A549 (cell line): ENCODE results near the gene CEP57L1. TPM values are rescaled to one million over a fixed set of nuclear protein-coding genes. Genes with fewer than 3 reads are reported as not detected.

Source experiments
- ATAC-seq, 2 experiments: fragments of 200-7000 bp in 1 of 2; fragments of >200 bp in 1 of 2; cut with Nextera tagmentation in 1 of 2; cut with Tn5 transposase in 1 of 2; 3 replicates each; pipeline versions ENCODE4 v1.8.0 to v1.9.1; 2018 to 2020; ENCODE audit warnings: mild to moderate bottlenecking in 1 of 2, moderate library complexity in 1 of 2
- CTCF ChIA-PET: fragments of 300-600 bp; sonication (Branson Sonifier 250); formaldehyde crosslinking; extraction: SDS; loops from one replicate; lab custom pipeline; 2021; ENCODE audit warnings: antibody characterized with exemption, inconsistent platforms; lab: Yijun Ruan, JAX
- POLR2A ChIA-PET: fragments of 350-600 bp; formaldehyde crosslinking; extraction: SDS; loops from one replicate; lab custom pipeline; 2021; ENCODE audit warnings: antibody characterized with exemption, inconsistent platforms; lab: Yijun Ruan, JAX
- DNase-seq, 2 experiments: peaks; one replicate each; pipeline versions ENCODE4 v3.0.0 to v3.0.0-alpha.2; 2011 to 2016; ENCODE audit warnings: low read depth in 1 of 2, low spot score in 1 of 2
- FAIRE-seq: peaks from 2 replicates; lab custom pipeline; 2011; peaks lifted over from hg19 to GRCh38; lab: Jason Lieb, UNC
- H3K27ac ChIP-seq, 2 experiments: fragments of >200 bp; sonication (Bioruptor Twin); formaldehyde crosslinking; 3 replicates each; pipeline ENCODE4 v1.5.1; 2016 to 2017
- H3K4me1 ChIP-seq: fragments of >200 bp; sonication (Bioruptor Twin); formaldehyde crosslinking; 3 replicates; pipeline ENCODE4 v1.6.1; 2016
- H3K4me2 ChIP-seq: fragments of >200 bp; sonication (Bioruptor Twin); formaldehyde crosslinking; 3 replicates; pipeline ENCODE4 v1.6.1; 2016
- H3K4me3 ChIP-seq: fragments of >200 bp; sonication (Bioruptor Twin); formaldehyde crosslinking; 3 replicates; pipeline ENCODE4 v1.5.1; 2016
- H3K9me3 ChIP-seq: fragments of >200 bp; sonication (Bioruptor Twin); formaldehyde crosslinking; 3 replicates; pipeline ENCODE4 v1.6.1; 2016
- BCL3 ChIP-seq: fragments of >200 bp; sonication (Bioruptor Twin); formaldehyde crosslinking; IDR thresholded peaks from 3 replicates; pipeline ENCODE4 v1.6.1; 2016
- CBX2 ChIP-seq: fragments of 200-600 bp; sonication (generic); IDR thresholded peaks from 2 replicates; pipeline ENCODE4 v1.6.1; 2016; ENCODE audit warnings: low read depth, mild to moderate bottlenecking, borderline replicate concordance
- E2F6 ChIP-seq: IDR thresholded peaks from 2 replicates; pipeline ENCODE4 v1.6.1; 2012; ENCODE audit warnings: low read depth, borderline replicate concordance
- EHMT2 ChIP-seq: fragments of 200-600 bp; sonication (generic); IDR thresholded peaks from 2 replicates; pipeline ENCODE4 v1.6.1; 2016; ENCODE audit warnings: antibody characterized with exemption, low read depth, mild to moderate bottlenecking, moderate library complexity
- EP300 ChIP-seq, 2 experiments: fragments of >200 bp; sonication (Bioruptor Twin); formaldehyde crosslinking; IDR thresholded peaks; 2 replicates in 1 of 2; 3 replicates in 1 of 2; pipeline ENCODE4 v1.6.1; 2016 to 2017
- ESRRA ChIP-seq: fragments of 150-350 bp; IDR thresholded peaks from 2 replicates; pipeline ENCODE4 v1.6.1; 2014; ENCODE audit warnings: mild to moderate bottlenecking, low read length, borderline replicate concordance
- FOSB ChIP-seq: fragments of 250-450 bp; sonication (Bioruptor Pico); IDR thresholded peaks from 2 replicates; pipeline ENCODE4 v1.5.0; 2020; ENCODE audit warnings: mild to moderate bottlenecking, moderate library complexity
- FOSL2 ChIP-seq, 2 experiments: fragments of 450-650 bp in 1 of 2; fragments of >200 bp in 1 of 2; sonication (Bioruptor Twin) in 1 of 2; formaldehyde crosslinking; IDR thresholded peaks; 2 replicates each; pipeline versions ENCODE4 v1.5.0 to v1.6.1; 2016 to 2020; ENCODE audit warnings: mild to moderate bottlenecking in 1 of 2, moderate library complexity in 1 of 2
- HES2 ChIP-seq: fragments of >200 bp; sonication (Bioruptor Twin); formaldehyde crosslinking; IDR thresholded peaks from 2 replicates; pipeline ENCODE4 v1.6.1; 2016
- HEYL ChIP-seq: fragments of 250-450 bp; sonication (Bioruptor Pico); IDR thresholded peaks from 2 replicates; pipeline ENCODE4 v1.8.0; 2021; ENCODE audit warnings: mild to moderate bottlenecking, moderate library complexity
- HOXB13 ChIP-seq: fragments of 250-450 bp; sonication (Bioruptor Pico); IDR thresholded peaks from 2 replicates; pipeline ENCODE4 v1.5.0; 2020; ENCODE audit warnings: low read depth, mild to moderate bottlenecking, moderate library complexity
- MAZ ChIP-seq: fragments of 150-350 bp; IDR thresholded peaks from 2 replicates; pipeline ENCODE4 v1.6.1; 2014; ENCODE audit warnings: antibody characterized with exemption, low read depth, low read length, borderline replicate concordance
- MYC ChIP-seq: IDR thresholded peaks from 2 replicates; pipeline ENCODE4 v1.6.1; 2012; ENCODE audit warnings: mild to moderate bottlenecking, inconsistent platforms, low read length, improper control_type of control experiment, borderline replicate concordance
- NR3C1 ChIP-seq: fragments of >200 bp; sonication (Bioruptor Twin); formaldehyde crosslinking; IDR thresholded peaks from 3 replicates; pipeline ENCODE4 v1.6.1; 2017
- PHF8 ChIP-seq: fragments of 200-600 bp; sonication (generic); IDR thresholded peaks from 2 replicates; pipeline ENCODE4 v1.6.1; 2016; ENCODE audit warnings: low read depth, mild to moderate bottlenecking, antibody characterized with exemption, moderate library complexity, borderline replicate concordance
- POLR2A ChIP-seq: IDR thresholded peaks from 2 replicates; pipeline ENCODE4 v1.6.1; 2012; ENCODE audit warnings: mild to moderate bottlenecking, low read length
- RARB ChIP-seq: fragments of 250-450 bp; sonication (Bioruptor Pico); IDR thresholded peaks from 2 replicates; pipeline ENCODE4 v1.8.0; 2021; ENCODE audit warnings: mild to moderate bottlenecking, moderate library complexity
- RCOR1 ChIP-seq: fragments of 150-350 bp; IDR thresholded peaks from 2 replicates; pipeline ENCODE4 v1.6.1; 2014; ENCODE audit warnings: antibody characterized with exemption, low read length, low read depth
- RFX5 ChIP-seq: fragments of 450-650 bp; IDR thresholded peaks from 2 replicates; pipeline ENCODE4 v1.7.1; 2014; ENCODE audit warnings: antibody characterized with exemption, mild to moderate bottlenecking, moderate library complexity
- RNF2 ChIP-seq: fragments of 200-600 bp; sonication (generic); IDR thresholded peaks from 2 replicates; pipeline ENCODE4 v1.6.1; 2016; ENCODE audit warnings: low read depth, mild to moderate bottlenecking, antibody characterized with exemption, moderate library complexity, borderline replicate concordance
- SMC3 ChIP-seq: fragments of >200 bp; sonication (Bioruptor Twin); formaldehyde crosslinking; IDR thresholded peaks from 3 replicates; pipeline ENCODE4 v1.6.1; 2018; ENCODE audit warnings: inconsistent platforms
- SREBF2 ChIP-seq: fragments of 450-650 bp; IDR thresholded peaks from 2 replicates; pipeline ENCODE4 v1.6.1; 2014; ENCODE audit warnings: mild to moderate bottlenecking, moderate library complexity
- TFCP2L1 ChIP-seq: fragments of 250-450 bp; sonication (Bioruptor Pico); IDR thresholded peaks from 2 replicates; pipeline ENCODE4 v1.5.0; 2021; ENCODE audit warnings: mild to moderate bottlenecking
- TP53 ChIP-seq: fragments of 250-450 bp; sonication (Bioruptor Pico); IDR thresholded peaks from 2 replicates; pipeline ENCODE4 v1.5.0; 2021; ENCODE audit warnings: mild to moderate bottlenecking, moderate library complexity
- ZNF302 ChIP-seq: fragments of 250-450 bp; sonication (Bioruptor Pico); IDR thresholded peaks from 2 replicates; pipeline ENCODE4 v1.9.0; 2021; ENCODE audit warnings: inconsistent platforms, mild to moderate bottlenecking, moderate library complexity
- WGBS: methylation state at CpG from one replicate; pipeline ENCODE4 v1.1.6; 2017; ENCODE audit errors: missing lambda C conversion rate; 5-methylcytosine and 5-hydroxymethylcytosine counted together
- polyA plus RNA-seq, 4 experiments: library from polyadenylated mRNA; depleted of rRNA in 3 of 4; stranded (reverse); fragments of >200 nt; fragmentation: RNase III in 1 of 4; extraction: RNeasy Plus Mini Kit Qiagen cat#74134 plus additional on column Dnase treatment in 1 of 4; gene quantifications; 2 replicates in 3 of 4; 3 replicates in 1 of 4; pipeline ENCODE4 v1.2.3, GENCODE V29; 2011 to 2017

The CEP57L1 gene
- polyA plus RNA-seq, 2 of the 4 experiments (the other 2 are of a cell fraction): 8.9 to 20.5 TPM

GRCh38 chr6:109087661-109088264, 7.5 kb upstream of the CEP57L1 start:
- no peak overlapping the region for H3K4me3 ChIP-seq
- H3K4me1 ChIP-seq: peaks cover 10% of the 10 kb centered on the region; the same call in 1 of the 3 replicates
- no peaks in the 10 kb centered on the region for H3K9me3 ChIP-seq
- DNase-seq (no peak), ATAC-seq (no peak), FAIRE-seq (no peak)
- no peak for TF ChIP-seq HOXB13 (CRISPR knock-in tag)
- no peak for TF ChIP-seq SMC3
- no peak for TF ChIP-seq ESRRA
- TF ChIP-seq E2F6: no peak
- TF ChIP-seq MYC: no peak
- no peak for TF ChIP-seq PHF8
- TF ChIP-seq RNF2: no peak
- no peak for TF ChIP-seq TP53 (CRISPR knock-in tag)
- no peak for TF ChIP-seq RARB (CRISPR knock-in tag)
- TF ChIP-seq MAZ: no peak
- TF ChIP-seq FOSB: no peak
- TF ChIP-seq RFX5: no peak
- no peak for TF ChIP-seq CBX2
- TF ChIP-seq BCL3: no peak
- no peak for TF ChIP-seq POLR2A
- no peak for TF ChIP-seq SREBF2
- TF ChIP-seq EHMT2: no peak
- TF ChIP-seq HES2: no peak
- ChIA-PET POLR2A (no interaction called here), CTCF (interaction anchor here (1.6 kb wide), 1 partner anchor 15 kb away, joined by 3 read pairs; no protein-coding TSS in a partner anchor)
- no peak overlapping the region for H3K27ac ChIP-seq
- WGBS: 66% methylated on average over 5 of the region's 5 CpGs
- no peak overlapping the region for H3K4me2 ChIP-seq

GRCh38 chr6:109088995-109089394, 6.3 kb upstream of the CEP57L1 start:
- ChIA-PET CTCF (no interaction called here), POLR2A (no interaction called here)
- Histone ChIP-seq H3K4me2 (no peak overlapping the region), H3K4me1 (peaks cover 15% of the 10 kb centered on the region; the same call in 2 of the 3 replicates), H3K4me3 (no peak overlapping the region), H3K9me3 (no peaks in the 10 kb centered on the region), H3K27ac (no peak overlapping the region)
- ATAC-seq: no peak
- WGBS: 92% methylated on average over 1 of the region's 1 CpG
- no peak for DNase-seq
- no peak for TF ChIP-seq RCOR1
- no peak for TF ChIP-seq EP300 (IDR thresholded peaks at IDR 0.05)
- TF ChIP-seq NR3C1: no peak
- TF ChIP-seq FOSL2 (IDR thresholded peaks at IDR 0.05): no peak
- no peak for TF ChIP-seq FOSL2 (CRISPR knock-in tag; IDR thresholded peaks at IDR 0.05)
- TF ChIP-seq TFCP2L1 (CRISPR knock-in tag): no peak
- TF ChIP-seq HEYL: no peak
- no peak for TF ChIP-seq ZNF302 (CRISPR knock-in tag)
- TF ChIP-seq EHMT2: no peak
- no peak for FAIRE-seq
